ENCODE measurements around the gene CEL. TPM values are rescaled to one million over a fixed set of nuclear protein-coding genes. Genes with fewer than 3 reads are reported as not detected.

Gene CEL
- total and polyA plus RNA-seq, 2 experiments from 2014 or later = 0.27 to 2.3 TPM

DNA sequence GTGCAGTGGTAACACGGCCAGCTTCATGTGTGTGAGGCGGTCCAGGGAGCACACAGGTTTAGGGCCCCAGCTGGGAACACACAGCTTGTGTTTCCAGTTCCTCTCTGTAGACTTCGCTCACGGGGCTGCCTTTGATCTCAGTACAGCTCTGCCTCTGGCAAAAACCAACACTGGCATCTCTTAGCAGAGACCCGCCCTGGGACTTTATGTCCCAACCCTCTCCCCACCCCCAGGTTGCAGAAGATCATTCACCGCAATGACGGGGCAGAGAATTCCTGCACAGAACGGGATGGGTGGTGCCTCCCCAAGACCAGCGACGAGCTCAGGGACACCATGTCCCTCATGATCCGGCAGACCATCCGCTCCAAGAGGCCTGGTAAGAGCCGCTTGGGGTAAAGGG, 5.2 kb upstream of the CEL start (continued):
- no peak for TF ChIP-seq ZNF462 (CRISPR knock-in tag; IDR thresholded peaks at IDR 0.05)

DNA sequence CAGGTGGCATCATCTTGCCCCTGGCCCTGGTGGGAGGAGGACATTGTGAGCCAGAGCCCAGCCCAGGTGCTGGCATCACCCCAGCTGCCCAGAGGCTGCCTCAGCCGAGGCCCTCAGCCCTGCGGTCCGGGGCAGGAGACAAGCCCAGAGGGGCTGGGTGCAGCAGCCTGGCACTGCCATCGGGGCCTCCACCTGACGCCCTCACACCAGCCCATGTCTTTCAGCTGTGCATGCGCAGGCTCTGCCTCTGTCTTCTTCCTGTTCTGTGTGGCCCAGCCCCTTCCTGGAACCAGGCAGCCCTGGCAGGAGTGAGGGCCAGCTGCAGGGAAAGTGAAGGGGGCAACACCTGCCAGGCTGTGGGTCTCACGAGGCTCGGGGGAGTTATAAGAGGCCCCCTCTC, 4.8 kb upstream of the CEL start:
- Histone ChIP-seq H3K4me1 (ENCODE audit: insufficient read depth) (peaks cover 16% of the 10 kb centered on the region), H3K9me2 (ENCODE audit: insufficient read depth) (no peaks in the 10 kb centered on the region), H3K79me2 (replicated peaks; ENCODE audit: insufficient read depth) (no peaks in the 10 kb centered on the region), H3K27ac (ENCODE audit: low read depth) (no peak overlapping the region), H3K36me3 (ENCODE audit: insufficient read depth) (no peaks in the 10 kb centered on the region; the same call in 1 of the 2 replicates), H3F3A (replicated peaks; ENCODE audit: low read depth) (0 out of 2 replicates have a peak, but pooled peaks cover 8% of the 10 kb centered on the region), H3K4me3 (no peak overlapping the region), H4K20me1 (replicated peaks; ENCODE audit: insufficient read depth) (no peaks in the 10 kb centered on the region), H2AFZ (no peak overlapping the region), H3K4me2 (no peak overlapping the region), H3K27me3 (ENCODE audit: insufficient read depth) (no peaks in the 10 kb centered on the region)
- Mint-ChIP-seq H3K36me3 (ENCODE audit: low read depth) (peaks cover 45% of the 10 kb centered on the region), H3K27me3 (ENCODE audit: insufficient read depth, low read depth, poor library complexity) (peaks cover 5% of the 10 kb centered on the region), H3K4me3 (no peak overlapping the region), H3K9me3 (no peaks in the 10 kb centered on the region), H3K27ac (no peak overlapping the region), H3K4me1 (peaks cover 28% of the 10 kb centered on the region)
- ATAC-seq (no peak), DNase-seq (ENCODE audit: low spot score) (no peak)
- TF ChIP-seq POLR2AphosphoS5 (IDR thresholded peaks at IDR 0.05; ENCODE audit: low read depth) = no peak
- no peak for TF ChIP-seq REST (IDR thresholded peaks at IDR 0.05; ENCODE audit: unreplicated experiment)
- no peak for TF ChIP-seq NANOG (IDR thresholded peaks at IDR 0.05; ENCODE audit: borderline replicate concordance)
- TF ChIP-seq ZNF462 (CRISPR knock-in tag; IDR thresholded peaks at IDR 0.05) = no peak
- TF ChIP-seq CREB1 (CRISPR knock-in tag; IDR thresholded peaks at IDR 0.05; ENCODE audit: low read depth) = no peak
- TF ChIP-seq EZH2 (IDR thresholded peaks at IDR 0.05; ENCODE audit: low read depth, unreplicated experiment) = no peak
